SIG-M5 treated with dmso at 0.1 percent for 504 hours (cell line): ENCODE results near the gene ZNF280A.
"Not testable (repeated sequence)": the region's sequence is repeated elsewhere in the genome, so short reads cannot be mapped to it uniquely, and the experiment has no call there.

Experiments
- DNase-seq: peaks from one replicate; lab custom pipeline; 2025; ENCODE audit not compliant: unreplicated experiment; lab: John Stamatoyannopoulos, UW

Gene ZNF280A

GRCh38 chr22:22469527-22469926 lies 50.5 kb downstream of the ZNF280A start:
- DNase-seq: no peak

DNA sequence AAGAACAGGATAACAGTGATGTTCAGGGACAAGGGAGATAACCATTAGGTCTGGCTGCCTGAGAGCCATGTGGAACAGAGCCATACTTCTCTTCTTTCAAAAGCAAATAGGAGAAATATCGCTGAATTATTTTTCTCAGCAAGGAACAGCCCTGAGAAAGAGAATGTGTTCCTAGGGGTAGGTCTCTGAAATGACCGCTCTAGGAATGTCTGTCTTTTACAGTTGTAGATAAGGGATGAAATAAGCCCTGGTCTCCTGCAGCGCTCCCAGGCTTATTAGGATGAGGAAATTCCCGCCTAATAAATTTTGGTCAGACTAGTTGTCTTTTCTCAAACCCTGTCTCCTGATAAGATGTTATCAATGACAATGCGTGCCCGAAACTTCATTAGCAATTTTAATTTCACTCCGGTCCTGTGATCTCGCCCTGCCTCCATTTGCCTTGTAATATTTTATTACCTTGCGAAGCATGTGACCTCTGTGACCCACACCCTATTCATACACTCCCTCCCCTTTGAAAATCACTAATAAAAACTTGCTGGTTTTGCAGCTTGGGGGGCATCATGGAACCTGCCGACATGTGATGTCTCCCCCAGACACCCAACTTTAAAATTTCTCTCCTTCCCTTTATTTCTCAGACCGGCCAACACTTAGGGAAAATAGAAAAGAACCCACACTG lies 51.1 kb downstream of the ZNF280A start:
- not testable (repeated sequence) for DNase-seq

DNA sequence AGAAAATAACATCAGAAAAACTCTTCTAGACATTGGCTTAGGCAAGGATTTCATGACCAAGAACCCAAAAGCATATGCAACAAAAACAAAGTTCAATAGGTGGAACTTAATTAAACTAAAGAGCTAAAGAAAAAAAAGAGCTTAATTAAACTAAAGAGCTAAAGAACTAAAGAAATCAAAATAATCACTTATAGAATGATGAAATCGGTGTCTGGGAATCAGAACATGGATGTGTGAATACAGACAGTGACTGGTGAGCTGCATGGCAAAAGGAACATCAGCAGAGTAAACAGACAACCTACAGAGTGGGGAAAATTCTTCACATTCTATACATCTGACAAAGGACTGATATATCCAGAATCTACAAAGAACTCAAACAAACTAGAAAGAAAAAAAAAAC lies 53.0 kb downstream of the ZNF280A start:
- DNase-seq: no peak

- DNase-seq: no peak
Observed at GRCh38 chr22:22465782-22466181, 54.3 kb downstream of the ZNF280A start.

DNA sequence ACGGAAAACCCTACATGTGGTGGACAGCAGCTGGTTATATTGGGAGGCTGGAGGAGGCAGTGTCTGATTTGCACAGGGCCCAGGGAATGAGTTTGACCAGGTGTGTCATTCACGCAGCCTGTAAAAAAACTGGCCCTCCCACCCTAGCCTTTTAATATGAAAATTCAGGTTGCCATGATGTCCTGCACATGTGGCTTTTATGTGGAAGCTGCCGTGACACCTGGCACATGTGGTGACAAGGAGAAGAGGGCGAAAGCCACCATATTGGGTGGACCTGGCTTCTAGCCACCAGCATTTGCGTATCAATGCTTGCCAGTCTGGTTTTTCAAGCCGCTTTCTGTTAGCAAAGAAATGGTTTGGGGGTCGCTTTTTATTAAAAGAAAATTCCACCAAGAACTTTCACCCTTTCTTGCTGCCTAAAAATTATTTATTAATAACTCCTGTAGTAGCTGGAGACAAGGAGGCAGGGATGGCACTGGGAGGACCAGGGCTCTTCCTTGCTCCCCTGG lies 54.9 kb downstream of the ZNF280A start:
- DNase-seq: no peak

GRCh38 chr22:22464541-22465054 lies 55.5 kb downstream of the ZNF280A start:
- no peak for DNase-seq

DNA sequence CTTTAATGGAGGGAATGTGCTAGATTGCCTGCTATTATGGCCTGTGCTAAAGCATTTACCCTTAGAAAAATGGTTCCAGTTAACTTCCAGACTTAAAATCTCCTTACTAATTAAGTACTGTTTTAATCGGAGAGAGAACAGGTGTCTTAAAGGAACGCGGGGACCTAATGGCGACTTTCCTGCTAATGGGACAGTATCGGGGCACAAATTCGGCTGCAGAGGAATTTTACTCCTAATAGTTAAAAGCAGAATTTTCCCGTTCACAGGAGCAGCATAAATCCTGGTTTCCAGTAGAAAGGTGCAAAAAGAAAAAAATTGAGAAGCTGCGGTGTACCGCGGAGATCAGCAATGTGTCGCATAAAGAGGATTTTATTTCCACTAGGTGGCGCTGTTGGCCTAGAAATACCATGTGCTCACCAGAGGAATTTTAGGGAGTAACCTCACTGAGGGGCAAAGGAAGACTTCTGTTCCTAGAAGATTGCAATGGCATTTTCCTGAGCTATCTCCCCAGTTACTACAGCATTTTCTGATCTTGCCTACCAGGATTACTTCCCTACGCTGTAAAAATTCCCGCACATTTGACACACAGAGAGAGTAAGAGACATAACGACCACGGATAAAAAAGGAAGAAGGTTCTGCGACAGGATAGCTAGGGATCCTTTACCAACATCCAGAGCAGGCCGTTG lies 56.1 kb downstream of the ZNF280A start:
- DNase-seq: peak; percentile 39
